ENCODE results near the gene SYNJ2BP.
A peak's percentile ranks its signal among the peaks of the same experiment; 100 is the strongest.

The SYNJ2BP gene

GRCh38 chr14:70416725-70417349 lies at the start of gene SYNJ2BP:
Gene SYNJ2BP (minus strand): TSS chr14:70417090. CDS start chr14:70416963, 127 bp downstream.
- POLR2A ChIA-PET: no interaction called here
- CTCF ChIA-PET: no interaction called here
- DNase-seq (ENCODE audit: extremely low spot score): peak; percentile 69
- no peak for TF ChIP-seq CTCF (IDR thresholded peaks at IDR 0.05; ENCODE audit: control extremely low read depth, extremely low read depth, low read depth, missing control alignments)

- CTCF ChIA-PET: no interaction called here
- POLR2A ChIA-PET: no interaction called here
- no peak for DNase-seq (ENCODE audit: extremely low spot score)
- no peak for TF ChIP-seq CTCF (IDR thresholded peaks at IDR 0.05; ENCODE audit: control extremely low read depth, extremely low read depth, low read depth, missing control alignments)
Observed at GRCh38 chr14:70454731-70455130, 37.8 kb upstream of the SYNJ2BP start.

- DNase-seq (ENCODE audit: extremely low spot score): no peak
- CTCF ChIA-PET: no interaction called here
- POLR2A ChIA-PET: no interaction called here
- no peak for TF ChIP-seq CTCF (IDR thresholded peaks at IDR 0.05; ENCODE audit: control extremely low read depth, extremely low read depth, low read depth, missing control alignments)
Observed at GRCh38 chr14:70451874-70452273, 35.0 kb upstream of the SYNJ2BP start, which contains the start of gene ADAM21. Gene ADAM21 (plus strand): TSS chr14:70452174. CDS start chr14:70457500, 5,326 bp downstream.

- CTCF ChIA-PET: no interaction called here
- POLR2A ChIA-PET: no interaction called here
- TF ChIP-seq CTCF (IDR thresholded peaks at IDR 0.05; ENCODE audit: control extremely low read depth, extremely low read depth, low read depth, missing control alignments): no peak
- no peak for DNase-seq (ENCODE audit: extremely low spot score)
Observed at GRCh38 chr14:70448633-70449340, 31.9 kb upstream of the SYNJ2BP start.

GRCh38 chr14:70442750-70443149 lies 25.9 kb upstream of the SYNJ2BP start:
- ChIA-PET CTCF (no interaction called here), POLR2A (no interaction called here)
- no peak for TF ChIP-seq CTCF (IDR thresholded peaks at IDR 0.05; ENCODE audit: control extremely low read depth, extremely low read depth, low read depth, missing control alignments)
- DNase-seq (ENCODE audit: extremely low spot score): no peak

- POLR2A ChIA-PET: no interaction called here
- CTCF ChIA-PET: no interaction called here
- no peak for DNase-seq (ENCODE audit: extremely low spot score)
- TF ChIP-seq CTCF (IDR thresholded peaks at IDR 0.05; ENCODE audit: control extremely low read depth, extremely low read depth, low read depth, missing control alignments): no peak
Observed at GRCh38 chr14:70441641-70442040, 24.8 kb upstream of the SYNJ2BP start.
